DMS79 treated with DMSO at 0.1 percent for 48 hours (cell line): ENCODE results near the gene LUZP2.

Experiments used
- DNase-seq: peaks from one replicate; lab custom pipeline; 2025; lab: John Stamatoyannopoulos, UW

LUZP2 gene

DNA sequence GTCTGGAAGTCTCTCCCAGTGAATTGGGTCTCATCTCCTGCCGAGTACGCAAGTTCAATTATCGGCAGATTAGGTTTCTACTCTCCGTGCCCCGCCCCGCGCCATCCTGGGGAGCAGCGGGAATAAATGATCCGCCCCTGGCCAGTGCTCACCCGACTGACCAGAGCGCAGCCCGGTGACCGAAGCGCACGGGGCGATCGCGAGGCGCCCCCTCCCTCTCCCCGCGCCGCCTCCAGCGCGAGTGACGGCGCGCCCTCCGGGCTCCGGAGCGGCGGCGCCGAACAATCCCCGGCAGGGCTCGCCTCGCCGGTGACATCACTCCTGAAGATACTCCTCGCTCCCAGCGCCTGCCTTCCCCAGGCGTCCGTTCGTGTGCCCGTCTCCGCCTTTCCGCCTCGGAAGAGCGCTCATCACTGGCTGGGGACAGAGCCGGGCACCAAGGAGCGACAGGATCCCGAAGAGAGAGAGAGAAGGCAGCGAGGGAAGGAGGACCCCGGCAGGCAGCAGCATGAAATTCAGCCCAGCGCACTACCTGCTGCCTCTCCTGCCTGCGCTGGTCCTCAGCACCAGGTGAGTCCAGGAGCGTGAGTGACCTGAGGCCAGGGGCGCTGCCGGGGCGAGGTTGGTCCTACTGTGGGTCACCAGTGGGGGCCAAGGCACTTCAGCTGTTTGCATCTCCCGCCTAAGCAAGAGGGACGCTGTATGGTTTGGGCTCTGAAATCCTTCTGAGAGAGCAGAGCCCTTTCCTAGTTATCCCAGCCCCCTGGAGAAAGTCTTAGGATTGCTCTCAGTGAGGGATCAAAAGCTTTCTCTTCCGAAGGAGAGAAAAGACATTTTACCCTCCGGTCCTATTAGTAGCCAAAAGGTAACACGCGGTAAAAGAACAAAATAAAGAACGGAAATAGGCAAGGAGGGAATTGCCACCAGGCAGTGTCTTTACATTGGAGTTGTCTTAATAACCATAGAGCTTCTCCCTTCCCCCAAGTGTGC lies at the start of gene LUZP2:
LUZP2 (plus strand) TSS at position 318 of the 990 bp plus-strand sequence.
- DNase-seq, result peak; percentile 42

DNA sequence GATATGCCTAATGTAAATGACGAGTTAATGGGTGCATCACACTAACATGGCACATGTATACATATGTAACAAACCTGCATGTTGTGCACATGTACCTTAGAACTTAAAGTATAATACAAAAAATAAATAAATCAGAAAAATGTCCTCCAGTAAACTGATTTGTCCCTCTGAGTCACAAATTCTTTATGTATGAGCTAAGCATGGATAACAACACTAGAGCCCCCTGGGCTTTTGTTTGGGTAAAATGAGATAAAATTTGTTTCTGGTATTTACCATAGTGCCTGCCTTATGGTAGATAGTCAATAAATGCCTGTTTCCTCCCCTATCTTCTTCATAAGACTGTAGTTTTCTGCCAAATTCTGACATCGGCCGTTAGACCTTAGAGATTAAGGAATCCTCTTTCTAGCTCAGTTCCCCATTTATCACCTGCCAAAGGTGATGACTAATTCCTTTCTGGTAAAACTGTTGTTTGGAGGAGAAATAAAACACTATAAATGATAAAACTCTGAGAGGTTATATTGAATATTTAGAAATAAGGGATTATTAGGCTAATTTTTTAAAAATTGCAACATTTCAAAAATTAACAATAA lies 43.6 kb upstream of the LUZP2 start:
- DNase-seq, result no peak

GRCh38 chr11:24457985-24458384 lies 38.9 kb upstream of the LUZP2 start:
- no peak for DNase-seq

DNA sequence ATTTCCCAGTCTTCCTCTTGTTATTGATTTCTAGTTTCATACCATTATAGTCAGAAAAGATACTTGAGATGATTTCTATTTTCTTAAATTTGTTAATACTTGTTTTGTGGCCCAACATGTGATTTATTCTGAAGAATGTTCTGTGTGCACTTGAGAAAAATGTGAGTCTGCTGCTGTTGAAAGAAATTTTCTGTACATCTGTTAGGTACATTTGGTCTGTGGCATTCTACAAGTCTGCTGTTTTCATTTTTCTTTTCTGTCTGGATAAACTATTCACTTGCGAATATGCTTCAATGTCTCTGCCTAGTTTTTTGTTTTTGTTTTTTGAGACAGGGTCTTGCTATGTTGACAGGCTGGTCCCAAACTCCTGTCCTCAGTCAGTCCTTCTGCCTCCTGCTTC lies 26.4 kb upstream of the LUZP2 start:
- DNase-seq, result no peak

- DNase-seq, result no peak
Measured at GRCh38 chr11:24471084-24471483, 25.8 kb upstream of the LUZP2 start.

DNA sequence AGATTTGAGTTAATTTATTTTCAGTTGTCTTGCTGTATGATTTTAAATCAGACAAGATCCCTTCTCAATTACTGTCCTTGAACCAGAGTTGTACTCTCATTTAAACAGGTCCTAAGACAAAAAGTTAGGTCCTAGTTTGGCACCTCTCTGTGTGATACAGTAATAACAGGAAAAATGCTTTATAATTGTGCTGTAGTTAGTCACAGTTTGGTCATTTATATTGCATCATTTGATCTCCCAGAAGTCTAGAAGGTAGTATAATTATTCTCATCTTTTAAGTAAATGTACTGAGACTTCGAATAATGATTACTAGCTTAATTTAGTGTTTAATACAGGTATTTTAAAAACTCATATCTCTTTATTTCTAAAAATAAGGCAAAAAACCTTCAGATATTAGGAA lies 18.1 kb upstream of the LUZP2 start:
- DNase-seq, result no peak

DNA sequence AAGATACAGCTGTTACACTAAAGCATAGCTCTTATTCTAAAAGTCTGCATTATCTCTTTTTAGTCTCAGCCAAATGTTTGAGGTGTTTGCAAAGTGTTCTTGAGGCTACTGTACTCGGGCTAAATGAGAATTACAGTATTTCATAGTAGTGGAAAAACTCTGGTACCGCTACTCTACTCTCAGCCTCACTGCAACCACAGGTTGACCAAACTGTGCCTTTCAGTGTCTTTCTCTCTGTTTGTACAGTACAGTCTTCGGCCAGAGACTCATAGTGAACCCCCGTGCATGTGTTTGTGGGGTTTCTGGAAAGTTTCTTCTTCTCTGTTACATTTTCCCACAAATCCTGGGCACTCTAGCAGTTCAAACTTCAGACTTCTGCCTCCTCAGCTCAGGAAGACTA lies 7.4 kb upstream of the LUZP2 start:
- DNase-seq, result no peak

DNA sequence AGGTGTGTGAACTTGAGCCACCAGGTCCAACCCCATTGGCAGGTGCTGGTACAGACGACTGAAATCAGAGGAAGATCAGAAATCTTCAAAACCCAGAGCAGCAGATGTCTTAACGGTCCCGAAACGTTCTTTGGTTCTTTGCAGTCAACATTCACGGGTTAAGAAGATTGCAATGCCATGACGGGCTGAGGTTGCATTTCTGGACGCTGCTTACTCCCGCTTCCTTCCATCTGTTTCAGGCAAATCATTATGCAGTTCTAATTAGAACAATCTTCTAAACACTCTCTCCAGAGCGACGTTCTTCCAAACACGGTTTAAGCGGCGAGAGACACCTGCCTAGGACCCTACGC lies 492 bp upstream of the LUZP2 start:
- peak; percentile 55 for DNase-seq

GRCh38 chr11:24497831-24498230 lies 978 bp downstream of the LUZP2 start:
- no peak for DNase-seq

GRCh38 chr11:24502425-24502824 lies 5.6 kb downstream of the LUZP2 start:
- DNase-seq, result no peak

GRCh38 chr11:24509114-24509513 lies 12.3 kb downstream of the LUZP2 start:
- DNase-seq, result no peak

- DNase-seq, result no peak
Measured at GRCh38 chr11:24511511-24511910, 14.7 kb downstream of the LUZP2 start.

- DNase-seq, result no peak
Measured at GRCh38 chr11:24513479-24514218, 16.8 kb downstream of the LUZP2 start.

DNA sequence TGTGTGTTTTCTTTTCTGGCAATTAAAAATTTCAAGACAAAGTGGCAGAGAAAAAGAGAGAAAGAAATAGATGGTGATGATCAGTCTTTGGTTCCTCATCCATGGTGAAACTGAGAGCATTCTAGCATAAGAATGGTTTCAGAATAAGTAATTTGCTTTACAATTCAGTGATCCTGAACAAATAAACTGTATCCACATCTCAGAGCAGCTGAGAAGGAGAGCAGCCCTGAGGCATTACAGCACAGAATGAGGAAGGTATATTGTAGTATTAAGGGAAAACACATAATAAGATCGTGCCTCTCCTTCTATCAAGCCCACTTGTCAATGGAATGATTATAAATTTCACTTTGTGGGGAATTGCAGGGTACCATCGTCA lies 17.4 kb downstream of the LUZP2 start:
- no peak for DNase-seq

DNA sequence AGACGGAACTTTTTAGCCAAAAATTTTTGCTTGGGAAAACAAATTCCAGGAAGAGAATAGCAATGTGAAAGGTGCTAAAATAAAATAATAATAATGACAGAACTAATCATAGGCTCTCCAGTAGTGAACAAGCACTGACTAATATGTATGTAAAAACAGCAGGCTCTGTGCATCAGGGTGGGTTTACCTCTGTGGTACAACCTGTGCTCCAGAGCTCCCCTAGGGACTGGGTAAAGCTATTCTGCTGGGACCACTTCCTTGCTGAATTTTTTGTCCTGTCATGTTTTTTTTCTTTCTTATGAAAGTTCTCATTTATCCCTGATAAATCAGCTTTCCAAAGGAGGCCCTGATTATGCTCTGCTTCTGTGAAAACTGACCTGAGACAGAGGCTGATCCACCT lies 18.8 kb downstream of the LUZP2 start:
- DNase-seq, result no peak

DNA sequence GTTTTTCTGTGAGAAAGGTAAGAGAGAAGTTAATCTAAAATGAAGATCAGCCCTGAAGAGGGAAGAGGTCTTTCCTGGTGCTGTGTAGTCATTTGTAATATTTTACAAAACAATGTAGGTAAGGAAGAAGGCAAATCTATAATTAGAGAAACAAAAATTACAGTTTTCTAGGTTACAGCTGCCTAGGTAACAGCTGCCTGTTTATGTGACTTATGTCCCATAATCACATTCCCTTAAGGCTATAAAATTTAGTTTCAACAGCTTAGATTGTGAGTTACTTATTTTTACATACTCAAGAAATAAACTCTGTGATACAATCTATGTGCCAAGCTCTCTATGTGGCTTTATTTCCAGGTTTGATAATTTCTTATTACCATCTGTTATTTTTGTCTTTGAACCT lies 19.8 kb downstream of the LUZP2 start:
- DNase-seq, result no peak

DNA sequence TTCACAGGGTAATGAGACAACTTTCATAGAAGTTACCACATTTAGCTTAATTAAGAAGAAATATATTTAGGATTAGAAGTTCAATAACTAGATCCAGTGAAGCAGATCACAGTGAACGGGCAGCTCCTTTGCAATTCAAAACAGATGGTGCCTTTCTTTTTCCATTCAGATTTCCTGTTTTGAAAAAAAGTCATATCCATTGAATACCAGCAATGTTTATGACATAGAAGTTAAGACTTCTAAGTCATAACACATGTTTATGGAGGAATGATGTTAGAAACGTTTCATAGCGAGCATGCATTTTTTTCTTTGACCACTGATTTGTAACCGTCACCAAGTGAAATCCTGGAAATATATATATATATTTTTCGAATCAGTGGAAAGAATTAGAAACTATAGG lies 24.7 kb downstream of the LUZP2 start:
- DNase-seq, result no peak

- no peak for DNase-seq
Measured at GRCh38 chr11:24524156-24524555, 27.3 kb downstream of the LUZP2 start.

- DNase-seq, result no peak
Measured at GRCh38 chr11:24531528-24531927, 34.7 kb downstream of the LUZP2 start.

DNA sequence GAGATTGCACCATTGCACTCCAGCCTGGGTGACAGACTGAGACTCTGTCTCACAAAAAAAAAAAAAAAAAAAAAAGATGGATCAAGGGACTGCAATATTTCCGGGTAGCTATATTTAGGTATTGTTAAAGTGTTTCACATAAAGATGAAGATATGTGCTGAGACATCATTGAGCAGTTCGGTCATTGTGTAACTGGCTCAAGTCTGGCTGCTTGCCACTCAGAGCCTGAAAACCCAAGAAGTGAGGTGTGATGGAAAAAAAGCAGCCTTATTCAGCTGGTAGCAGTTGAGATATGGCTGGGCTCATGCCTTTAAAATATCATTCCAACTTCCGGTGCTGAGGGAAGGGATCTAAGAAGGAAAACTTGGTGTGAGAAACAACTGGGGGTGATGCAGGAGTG lies 46.9 kb downstream of the LUZP2 start:
- no peak for DNase-seq

- no peak for DNase-seq
Measured at GRCh38 chr11:24556693-24557092, 59.8 kb downstream of the LUZP2 start.

- DNase-seq, result no peak
Measured at GRCh38 chr11:24559315-24559714, 62.5 kb downstream of the LUZP2 start.

DNA sequence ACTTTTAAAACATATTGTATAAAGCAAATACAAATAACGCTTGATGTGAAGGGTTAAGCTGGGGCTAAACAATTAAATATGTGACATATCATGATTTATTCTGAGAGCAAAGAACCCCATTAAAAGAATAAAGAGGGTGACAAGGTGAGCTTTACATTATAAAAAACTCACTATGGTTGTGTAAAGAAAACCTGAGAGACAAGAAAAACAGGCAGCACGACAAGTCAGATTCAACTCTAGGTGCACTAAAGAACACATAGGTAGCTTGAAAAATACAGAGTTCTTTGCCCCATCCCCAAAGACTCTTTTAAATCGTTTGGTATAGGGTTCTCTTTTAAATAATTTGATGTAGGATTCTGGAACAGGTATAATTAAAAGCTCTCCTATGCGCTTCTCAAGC lies 63.5 kb downstream of the LUZP2 start:
- DNase-seq, result no peak
